Caco-2 (cell line): ENCODE data around the gene PTCHD1. TPM values are rescaled to one million over a fixed set of nuclear protein-coding genes. Genes with fewer than 3 reads are reported as not detected.

Experiments used
- BruUV-seq: library from RNA; stranded (reverse); fragments of 400-500 nt; replicated peaks from 2 replicates; lab custom pipeline; 2021; lab: Mats Ljungman, UMichigan
- CTCF ChIA-PET: fragments of 300-600 bp; sonication (Branson Sonifier 250); formaldehyde crosslinking; loops from one replicate; lab custom pipeline; 2022; ENCODE audit warnings: antibody characterized with exemption; lab: Charles Lee
- POLR2A ChIA-PET: fragments of 300-600 bp; sonication (Branson Sonifier 250); formaldehyde crosslinking; loops from one replicate; lab custom pipeline; 2022; ENCODE audit warnings: antibody characterized with exemption; lab: Charles Lee
- DNase-seq, 2 experiments: peaks; one replicate each; pipeline versions ENCODE4 v3.0.0 to v3.0.0-alpha.2; 2020 to 2022
- H3K27me3 ChIP-seq: replicated peaks from 2 replicates; pipeline ENCODE4 v1.6.0; 2011; ENCODE audit warnings: low read length; ENCODE audit not compliant: control insufficient read depth, insufficient read depth
- H3K36me3 ChIP-seq: 2 replicates; pipeline ENCODE4 v1.5.1; 2011; ENCODE audit warnings: low read length; ENCODE audit not compliant: control insufficient read depth, insufficient read depth
- H3K4me1 ChIP-seq: fragments of 250-450 bp; sonication (Bioruptor Pico); 2 replicates; pipeline ENCODE4 v1.5.1; 2020; ENCODE audit warnings: mild to moderate bottlenecking
- H3K4me3 ChIP-seq: 2 replicates; pipeline ENCODE4 v1.5.1; 2011; ENCODE audit warnings: low read depth, mild to moderate bottlenecking, control low read depth, low read length
- H3K9me3 ChIP-seq: fragments of 250-450 bp; sonication (Bioruptor Pico); 2 replicates; pipeline ENCODE4 v1.5.1; 2020; ENCODE audit warnings: mild to moderate bottlenecking, moderate library complexity
- H3K27ac Mint-ChIP-seq: one replicate; pipeline ENCODE4 v1.8.0; 2022; ENCODE audit warnings: mixed read lengths; ENCODE audit not compliant: unreplicated experiment
- H3K27me3 Mint-ChIP-seq: one replicate; pipeline ENCODE4 v1.8.0; 2022; ENCODE audit warnings: mixed read lengths; ENCODE audit not compliant: insufficient read depth, unreplicated experiment
- H3K36me3 Mint-ChIP-seq: one replicate; pipeline ENCODE4 v1.8.0; 2022; ENCODE audit warnings: mild to moderate bottlenecking, mixed read lengths; ENCODE audit not compliant: insufficient read depth, unreplicated experiment
- H3K4me1 Mint-ChIP-seq: one replicate; pipeline ENCODE4 v1.8.0; 2022; ENCODE audit warnings: low read depth, mixed read lengths; ENCODE audit not compliant: unreplicated experiment
- H3K4me3 Mint-ChIP-seq: one replicate; pipeline ENCODE4 v1.8.0; 2022; ENCODE audit warnings: mild to moderate bottlenecking, moderate library complexity, mixed read lengths; ENCODE audit not compliant: unreplicated experiment
- H3K9me3 Mint-ChIP-seq: one replicate; pipeline ENCODE4 v1.8.0; 2022; ENCODE audit warnings: mixed read lengths; ENCODE audit not compliant: unreplicated experiment
- CTCF ChIP-seq, 2 experiments: fragments of 200-600 bp in 1 of 2; IDR thresholded peaks; 1 replicate in 1 of 2; 2 replicates in 1 of 2; pipeline versions ENCODE4 v1.5.1 to v1.8.0; 2011 to 2022; ENCODE audit warnings: antibody characterized with exemption in 1 of 2, control low read depth in 1 of 2, inconsistent platforms in 1 of 2, low read depth in 1 of 2, low read length in 1 of 2, mild to moderate bottlenecking in 1 of 2, moderate library complexity in 1 of 2; ENCODE audit not compliant: insufficient read depth in 1 of 2, severe bottlenecking in 1 of 2, unreplicated experiment in 1 of 2
- intact Hi-C: fragments of 100-400 bp; cut with micrococcal nuclease; formaldehyde crosslinking; loops from one replicate; pipeline ENCODE4 v1.10.0; 2022; ENCODE audit not compliant: unreplicated experiment
- total RNA-seq: library from RNA; stranded (reverse); gene quantifications from 2 replicates; pipeline ENCODE4 v1.2.3, GENCODE V29; 2022

The PTCHD1 gene
- total RNA-seq, 1 experiment from 2014 or later: not detected

GRCh38 chrX:23389196-23389792, 54.6 kb downstream of the PTCHD1 start:
- CTCF ChIA-PET: no interaction called here
- Mint-ChIP-seq H3K27ac (no peak overlapping the region), H3K4me1 (no peaks in the 10 kb centered on the region)

GRCh38 chrX:23390979-23391378, 56.3 kb downstream of the PTCHD1 start:
- Mint-ChIP-seq H3K27me3 (peaks cover 2% of the 10 kb centered on the region), H3K4me3 (no peak overlapping the region), H3K36me3 (no peaks in the 10 kb centered on the region), H3K27ac (no peak overlapping the region), H3K9me3 (no peaks in the 10 kb centered on the region), H3K4me1 (no peaks in the 10 kb centered on the region)
- DNase-seq: no peak
- ChIA-PET CTCF (no interaction called here), POLR2A (no interaction called here)
- TF ChIP-seq CTCF (IDR thresholded peaks at IDR 0.05; ENCODE audit: insufficient read depth in 1 of 2, low read depth in 1 of 2, low read length in 1 of 2, severe bottlenecking in 1 of 2, unreplicated experiment in 1 of 2): no peak
- Histone ChIP-seq H3K4me1 (no peaks in the 10 kb centered on the region), H3K9me3 (no peaks in the 10 kb centered on the region), H3K36me3 (no peaks in the 10 kb centered on the region), H3K4me3 (no peak overlapping the region), H3K27me3 (no peaks in the 10 kb centered on the region)
- intact Hi-C loops: no loop called here
- BruUV-seq: no TSS peak

More at GRCh38 chrX:23389196-23389792, 54.6 kb downstream of the PTCHD1 start:
- H3K27me3 ChIP-seq: no peaks in the 10 kb centered on the region
- no peak overlapping the region for H3K4me3 Mint-ChIP-seq
- H3K4me3 ChIP-seq: no peak overlapping the region
- no peaks in the 10 kb centered on the region for H3K9me3 ChIP-seq
- H3K36me3 ChIP-seq: no peaks in the 10 kb centered on the region
- no peak for TF ChIP-seq CTCF (IDR thresholded peaks at IDR 0.05; ENCODE audit: insufficient read depth in 1 of 2, low read depth in 1 of 2, low read length in 1 of 2, severe bottlenecking in 1 of 2, unreplicated experiment in 1 of 2)
- no peaks in the 10 kb centered on the region for H3K9me3 Mint-ChIP-seq
- peaks cover 2% of the 10 kb centered on the region for H3K27me3 Mint-ChIP-seq
- H3K36me3 Mint-ChIP-seq: no peaks in the 10 kb centered on the region
- BruUV-seq: no TSS peak
- H3K4me1 ChIP-seq: no peaks in the 10 kb centered on the region
- intact Hi-C loops: no loop called here
- DNase-seq: no peak
- POLR2A ChIA-PET: no interaction called here

GRCh38 chrX:23392195-23392594, 57.5 kb downstream of the PTCHD1 start:
- H3K4me3 ChIP-seq: no peak overlapping the region
- H3K4me1 Mint-ChIP-seq: no peaks in the 10 kb centered on the region
- ChIA-PET CTCF (no interaction called here), POLR2A (no interaction called here)
- no peaks in the 10 kb centered on the region for H3K4me1 ChIP-seq
- intact Hi-C loops: no loop called here
- peaks cover 2% of the 10 kb centered on the region for H3K27me3 Mint-ChIP-seq
- no peak overlapping the region for H3K27ac Mint-ChIP-seq
- H3K9me3 ChIP-seq: no peaks in the 10 kb centered on the region
- BruUV-seq: no TSS peak
- H3K36me3 Mint-ChIP-seq: no peaks in the 10 kb centered on the region
- no peaks in the 10 kb centered on the region for H3K36me3 ChIP-seq
- H3K9me3 Mint-ChIP-seq: no peaks in the 10 kb centered on the region
- TF ChIP-seq CTCF (IDR thresholded peaks at IDR 0.05; ENCODE audit: insufficient read depth in 1 of 2, low read depth in 1 of 2, low read length in 1 of 2, severe bottlenecking in 1 of 2, unreplicated experiment in 1 of 2): no peak
- no peaks in the 10 kb centered on the region for H3K27me3 ChIP-seq
- H3K4me3 Mint-ChIP-seq: no peak overlapping the region
- DNase-seq: no peak
